ENCODE results near the gene CACNA1I.

The CACNA1I gene

GRCh38 chr22:39625569-39626537, 55.3 kb downstream of the CACNA1I start:
- no peak for DNase-seq (ENCODE audit: low read depth)

- no peak for DNase-seq (ENCODE audit: low read depth)
Observed at GRCh38 chr22:39627208-39627607, 56.7 kb downstream of the CACNA1I start.

- DNase-seq (ENCODE audit: low read depth), result no peak
Observed at GRCh38 chr22:39627865-39628562, 57.5 kb downstream of the CACNA1I start.

- DNase-seq (ENCODE audit: low read depth), result no peak
Observed at GRCh38 chr22:39628563-39629080, 58.1 kb downstream of the CACNA1I start.

- no peak for DNase-seq (ENCODE audit: low read depth)
Observed at GRCh38 chr22:39629851-39630250, 59.3 kb downstream of the CACNA1I start.

GRCh38 chr22:39630721-39631120, 60.2 kb downstream of the CACNA1I start:
- DNase-seq (ENCODE audit: low read depth), result no peak

GRCh38 chr22:39631381-39632286, 61.1 kb downstream of the CACNA1I start:
- DNase-seq (ENCODE audit: low read depth), result no peak

GRCh38 chr22:39634530-39635405, 64.2 kb downstream of the CACNA1I start:
- DNase-seq (ENCODE audit: low read depth), result no peak

GRCh38 chr22:39635719-39636118, 65.2 kb downstream of the CACNA1I start:
- no peak for DNase-seq (ENCODE audit: low read depth)

- DNase-seq (ENCODE audit: low read depth), result no peak
Observed at GRCh38 chr22:39638958-39639357, 68.4 kb downstream of the CACNA1I start.

GRCh38 chr22:39641660-39642310, 71.2 kb downstream of the CACNA1I start:
- DNase-seq (ENCODE audit: low read depth), result no peak

- DNase-seq (ENCODE audit: low read depth), result no peak
Observed at GRCh38 chr22:39643311-39644083, 72.9 kb downstream of the CACNA1I start.

- DNase-seq (ENCODE audit: low read depth), result no peak
Observed at GRCh38 chr22:39645532-39645931, 75.0 kb downstream of the CACNA1I start.

- no peak for DNase-seq (ENCODE audit: low read depth)
Observed at GRCh38 chr22:39646398-39647063, 76.0 kb downstream of the CACNA1I start.

- DNase-seq (ENCODE audit: low read depth), result no peak
Observed at GRCh38 chr22:39647836-39648629, 77.5 kb downstream of the CACNA1I start.

GRCh38 chr22:39648630-39648950, 78.0 kb downstream of the CACNA1I start:
- no peak for DNase-seq (ENCODE audit: low read depth)

- no peak for DNase-seq (ENCODE audit: low read depth)
Observed at GRCh38 chr22:39649500-39650089, 79.0 kb downstream of the CACNA1I start.

Measured in activated gamma-delta T cell treated with anti-CD3 and anti-CD28 coated beads, Interleukin-2, amount 50 U/mL, for 16 hours (primary cell).